GM12864 (cell line): Measurements from ENCODE around the gene MAPK13.
"Not testable (repeated sequence)": the region's sequence is repeated elsewhere in the genome, so short reads cannot be mapped to it uniquely, and the experiment has no call there.

Source experiments
- DNase-seq: peaks from one replicate; pipeline ENCODE4 v3.0.0-alpha.2; 2011; ENCODE audit warnings: low read depth
- H3K4me3 ChIP-seq: 2 replicates; pipeline ENCODE4 v1.5.1; 2011; ENCODE audit warnings: mild to moderate bottlenecking, low read depth, low read length, control low read depth
- CTCF ChIP-seq: IDR thresholded peaks from 2 replicates; pipeline ENCODE4 v1.5.1; 2011; ENCODE audit warnings: low read depth, mild to moderate bottlenecking, moderate library complexity, low read length, control low read depth, inconsistent platforms; ENCODE audit errors: missing control alignments

The MAPK13 gene

DNA sequence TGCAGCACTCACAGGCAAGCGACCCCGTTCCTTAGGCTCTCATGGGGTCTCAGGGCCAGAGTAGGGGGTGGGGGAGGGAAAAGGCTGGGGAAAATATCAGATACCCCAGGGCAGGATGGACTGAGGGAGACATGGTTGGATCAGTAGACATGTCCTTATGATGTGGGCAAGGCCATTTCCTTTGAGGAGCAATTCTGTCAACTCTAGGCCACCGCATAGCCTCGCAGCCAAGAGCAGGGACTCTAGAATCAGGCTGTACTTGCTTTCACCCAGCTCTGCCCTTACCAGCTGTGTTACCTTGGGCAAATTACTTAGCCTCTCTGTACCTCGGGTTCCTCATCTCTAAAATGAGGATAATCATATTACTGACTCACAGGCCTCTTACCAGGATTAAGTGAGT, 2.2 kb upstream of the MAPK13 start:
- no peak for TF ChIP-seq CTCF
- H3K4me3 ChIP-seq = no peak overlapping the region
- no peak for DNase-seq

DNA sequence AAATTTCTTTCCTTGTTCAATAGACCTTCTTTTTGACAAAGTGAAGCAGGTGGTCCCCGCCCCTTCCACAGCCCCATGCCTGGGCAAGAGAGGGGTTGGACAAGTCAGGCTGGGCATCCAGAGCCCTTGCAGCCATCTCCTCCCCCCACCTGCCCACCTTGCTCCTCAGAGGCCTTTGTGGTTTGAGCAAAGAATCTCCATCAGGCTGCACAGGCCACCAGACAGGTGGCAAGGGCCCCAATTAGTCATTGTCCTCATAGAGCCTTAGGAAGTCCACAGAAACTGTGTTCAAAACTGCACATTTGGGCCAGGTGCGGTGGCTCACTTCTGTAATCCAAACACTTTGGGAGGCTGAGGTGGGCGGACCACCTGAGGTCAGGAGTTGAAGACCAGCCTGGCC, 1.5 kb upstream of the MAPK13 start:
- no peak for DNase-seq
- no peak for TF ChIP-seq CTCF
- no peak overlapping the region for H3K4me3 ChIP-seq

GRCh38 chr6:36129334-36129733, 979 bp upstream of the MAPK13 start:
- not testable (repeated sequence) for H3K4me3 ChIP-seq, DNase-seq

GRCh38 chr6:36130667-36131510, 576 bp downstream of the MAPK13 start:
- no peak for TF ChIP-seq CTCF
- DNase-seq = no peak
- H3K4me3 ChIP-seq = peak overlapping the region; percentile 43

DNA sequence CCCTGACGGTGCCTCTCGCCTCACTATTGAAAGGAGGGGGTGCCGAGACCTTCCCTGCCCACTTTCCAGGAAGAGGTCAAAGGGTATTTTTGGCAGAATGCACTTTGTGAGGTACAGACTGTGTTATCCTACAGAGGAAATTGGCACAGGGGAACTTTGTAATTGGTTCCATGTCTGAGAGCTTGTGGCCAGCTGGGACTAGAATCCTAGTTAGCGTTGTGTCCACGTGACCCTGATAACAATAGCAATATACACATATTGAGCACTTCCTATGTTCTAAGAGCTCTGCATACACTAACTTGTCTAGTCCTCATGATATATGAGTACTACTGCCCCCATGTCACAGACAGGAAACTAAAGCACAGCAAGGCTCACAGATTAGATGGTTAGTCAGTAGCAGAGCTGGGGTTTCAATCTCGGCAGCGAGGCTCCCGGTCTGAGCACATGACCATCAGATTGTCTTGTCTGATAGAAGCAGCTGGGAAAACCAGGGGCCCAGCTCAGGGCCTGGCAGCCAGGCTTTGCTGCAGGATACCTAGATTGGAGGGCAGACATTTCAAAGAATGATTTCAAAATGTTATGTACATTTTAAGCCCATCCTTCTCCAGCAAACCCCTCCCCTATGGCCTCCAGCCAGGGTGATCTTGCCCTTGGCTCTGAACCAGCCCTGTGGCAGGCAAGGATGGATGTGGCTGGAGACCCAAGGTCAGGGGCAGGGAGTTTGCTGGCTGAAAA, 1.4 kb downstream of the MAPK13 start:
- H3K4me3 ChIP-seq = no peak overlapping the region; the same call in 1 of the 2 replicates
- TF ChIP-seq CTCF = no peak
- DNase-seq = peak; percentile 84

DNA sequence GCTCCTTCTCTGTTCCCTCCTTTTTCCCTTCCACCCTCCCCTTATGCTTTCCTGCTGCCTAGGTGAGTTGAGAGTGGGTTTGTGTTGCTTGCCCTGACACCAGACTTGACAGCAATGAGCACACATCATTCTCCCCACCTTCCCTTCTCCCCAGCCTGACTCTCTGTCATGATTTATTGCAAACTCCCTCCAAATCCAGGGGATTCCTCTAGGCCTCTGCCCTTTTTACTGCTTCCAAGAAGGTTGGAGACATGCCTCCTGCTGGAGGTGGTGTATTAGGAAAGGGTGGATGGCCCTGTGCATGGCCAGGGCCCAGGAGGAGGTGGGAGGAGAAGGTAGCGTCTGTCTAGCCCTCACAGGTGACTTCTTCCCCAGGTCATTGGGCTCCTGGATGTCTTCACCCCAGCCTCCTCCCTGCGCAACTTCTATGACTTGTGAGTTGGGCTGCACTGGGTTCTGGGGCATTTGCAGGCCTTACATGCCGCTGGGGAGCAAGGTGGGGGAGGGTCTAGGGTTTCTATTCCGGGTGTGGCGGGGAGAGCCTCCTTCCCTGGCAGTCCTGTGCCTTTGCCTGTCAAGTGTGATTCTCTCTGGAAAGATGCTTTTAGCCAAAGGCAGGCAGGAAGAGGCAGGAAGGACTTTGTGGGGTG, 2.1 kb downstream of the MAPK13 start:
- TF ChIP-seq CTCF = no peak
- DNase-seq = no peak
- no peak overlapping the region for H3K4me3 ChIP-seq

DNA sequence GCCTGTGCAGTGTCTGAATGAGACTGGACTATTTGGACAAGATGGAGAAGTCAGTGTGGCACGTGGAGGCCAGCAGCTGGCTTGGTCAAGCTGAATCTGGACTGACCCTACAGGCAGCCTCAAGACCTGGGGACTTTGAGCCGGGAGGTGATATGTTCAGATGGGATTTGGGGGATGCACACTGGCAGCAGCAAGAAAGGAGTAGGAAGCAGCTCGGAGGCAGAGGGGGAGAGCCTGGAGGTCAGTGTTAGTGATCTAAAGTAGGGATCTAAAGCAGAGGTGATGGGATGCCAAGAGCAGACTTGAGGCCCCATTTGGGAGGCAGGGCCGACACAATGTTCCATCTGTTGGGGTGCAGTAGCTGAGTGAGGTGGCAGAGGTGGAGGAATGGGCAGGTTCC, 2.8 kb downstream of the MAPK13 start:
- no peak for DNase-seq
- TF ChIP-seq CTCF = no peak
- no peak overlapping the region for H3K4me3 ChIP-seq
